DOHH2 (cell line): ENCODE results near the gene CASQ1.

Experiments
- CTCF ChIP-seq: fragments of 200-600 bp; sonication (generic); IDR thresholded peaks from one replicate; pipeline ENCODE4 v1.5.1; 2014; ENCODE audit warnings: antibody characterized with exemption, mild to moderate bottlenecking, low read depth, low read length; ENCODE audit not compliant: poor library complexity, severe bottlenecking
- EZH2phosphoT487 ChIP-seq: fragments of 200-600 bp; sonication (generic); IDR thresholded peaks from 2 replicates; pipeline ENCODE4 v1.6.1; 2017; ENCODE audit warnings: borderline replicate concordance, mild to moderate bottlenecking, antibody characterized with exemption, low read length, moderate library complexity, mixed read lengths

GRCh38 chr1:160206421-160207117, 16.2 kb downstream of the CASQ1 start:
- TF ChIP-seq CTCF (no peak), EZH2phosphoT487 (no peak)
